ENCODE data around the gene SMYD5.
"Not testable (repeated sequence)": the region's sequence is repeated elsewhere in the genome, so short reads cannot be mapped to it uniquely, and the experiment has no call there.

SMYD5 gene

DNA sequence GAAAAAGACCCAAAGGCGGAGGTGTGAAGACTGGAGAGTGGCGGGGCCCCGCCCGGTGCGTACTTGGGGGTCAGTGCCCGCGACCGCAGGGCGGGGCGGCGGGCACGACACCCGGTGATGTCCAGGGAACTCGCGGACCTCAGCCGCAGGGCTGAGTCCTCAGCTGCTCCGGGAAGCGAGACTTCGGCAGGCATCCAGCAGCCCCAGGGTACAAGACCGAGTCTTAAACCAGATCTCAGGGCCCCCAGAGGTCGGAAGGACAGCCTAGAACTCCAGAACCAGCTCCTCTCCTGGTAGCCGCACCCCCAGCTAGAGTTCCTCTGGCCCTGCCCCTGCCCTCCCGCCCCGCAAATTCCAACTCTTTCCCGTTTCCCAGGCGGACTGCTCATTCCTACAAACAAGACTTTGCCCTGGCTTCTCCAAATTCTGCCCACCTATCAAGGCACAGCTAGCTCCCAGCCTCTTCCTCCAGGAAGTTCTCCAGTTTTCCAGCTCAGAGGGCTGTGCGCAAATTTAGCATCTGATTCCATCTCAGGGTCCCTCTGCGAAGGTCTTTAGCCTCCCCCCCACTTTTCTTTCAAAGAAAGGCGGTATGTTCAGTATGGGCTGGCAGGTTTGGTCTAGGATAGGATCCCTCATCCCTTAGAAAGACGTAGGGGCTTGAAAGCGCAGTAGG, 37.7 kb upstream of the SMYD5 start:
- H3K4me2 ChIP-seq: peak overlapping the region; percentile 99
- no peaks in the 10 kb centered on the region for H4K20me1 ChIP-seq
- peak overlapping the region; percentile 53; the same call in 1 of the 2 replicates for H3K27ac ChIP-seq
- H3K4me1 ChIP-seq: peaks cover 27% of the 10 kb centered on the region
- peak overlapping the region; percentile 66 for H3K9ac ChIP-seq
- no peak for TF ChIP-seq Cebpa-rat (IDR thresholded peaks at IDR 0.05)
- no peaks in the 10 kb centered on the region for H3K9me3 ChIP-seq
- H3K36me3 ChIP-seq: no peaks in the 10 kb centered on the region
- H3K4me3 ChIP-seq: peak overlapping the region; percentile 70
- peaks cover 37% of the 10 kb centered on the region for H3K27me3 ChIP-seq

DNA sequence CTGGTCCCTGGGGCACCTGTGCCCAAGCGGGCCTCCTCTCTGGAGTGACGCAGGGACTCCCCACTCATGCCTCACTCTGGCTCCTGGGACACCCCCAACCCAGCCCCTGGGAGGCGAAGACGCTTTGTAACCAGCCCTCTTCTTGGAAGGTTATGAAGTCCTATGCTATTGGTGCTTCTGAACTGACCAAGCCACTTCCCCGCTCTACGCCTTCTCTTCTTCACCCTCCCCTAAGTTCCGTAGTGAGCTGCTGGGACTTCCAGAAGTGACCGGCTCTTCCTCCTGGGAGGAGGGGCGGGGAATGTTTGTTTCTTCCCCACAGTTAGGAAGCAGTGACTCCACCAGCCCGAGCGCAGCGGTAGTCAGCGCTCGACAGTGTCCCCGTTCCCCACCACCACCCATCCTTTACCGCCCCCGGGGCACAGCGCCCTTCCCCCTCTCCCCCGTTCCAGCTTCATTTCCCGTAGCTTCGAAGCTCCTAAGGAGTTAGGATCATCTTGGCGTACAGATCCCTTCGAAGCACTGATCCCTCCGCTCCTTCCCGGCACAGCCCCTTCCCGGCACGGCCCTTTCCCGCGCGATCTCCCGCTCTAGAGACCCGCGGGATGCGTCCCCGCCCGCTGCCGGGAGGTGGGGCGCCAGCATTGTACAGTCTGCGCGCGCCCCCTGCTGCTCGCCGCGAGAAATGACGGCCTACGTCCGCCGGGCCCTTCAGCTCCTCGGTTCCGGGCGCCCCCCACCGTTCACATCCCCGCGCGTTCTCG, 37.0 kb upstream of the SMYD5 start:
- Histone ChIP-seq H3K27ac (peak overlapping the region; percentile 37; the same call in 1 of the 2 replicates), H3K36me3 (no peaks in the 10 kb centered on the region), H4K20me1 (no peaks in the 10 kb centered on the region), H3K4me3 (peak overlapping the region; percentile 70), H3K4me1 (peaks cover 27% of the 10 kb centered on the region), H3K27me3 (peaks cover 37% of the 10 kb centered on the region), H3K9me3 (no peaks in the 10 kb centered on the region), H3K9ac (peak overlapping the region; percentile 63; the same call in 1 of the 2 replicates), H3K4me2 (peak overlapping the region; percentile 99)
- TF ChIP-seq Cebpa-rat (IDR thresholded peaks at IDR 0.05): no peak

DNA sequence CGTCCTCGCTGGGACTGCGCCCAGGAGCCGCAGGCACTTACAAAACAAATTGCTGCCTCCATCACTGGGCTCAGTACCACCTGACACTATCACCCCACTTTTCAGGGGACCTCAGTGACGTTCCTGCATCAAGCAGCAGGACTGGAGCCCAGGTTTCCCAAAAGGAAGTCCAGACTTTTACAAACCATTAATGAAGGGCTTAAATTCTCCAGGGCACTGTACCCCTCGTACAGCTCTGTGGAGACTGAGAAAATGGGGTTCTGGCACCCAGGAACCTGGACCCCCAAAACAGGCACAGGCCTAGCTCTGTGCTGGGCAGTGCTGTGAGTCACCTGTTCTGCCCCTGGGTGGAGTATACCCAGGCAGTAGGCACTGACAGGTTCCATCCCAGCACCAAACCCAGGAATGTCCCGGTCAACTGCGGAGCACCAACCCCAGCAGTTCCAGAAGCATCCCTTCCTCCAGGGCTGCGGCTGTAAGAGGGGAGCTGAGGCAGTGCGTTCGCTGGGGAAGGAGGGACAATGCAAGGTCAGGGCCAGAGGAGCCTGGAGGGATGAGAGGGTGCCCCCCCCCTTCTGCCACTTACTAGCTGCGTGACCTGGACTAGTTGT, 36.3 kb upstream of the SMYD5 start:
- peak overlapping the region; percentile 70 for H3K4me3 ChIP-seq
- no peak for TF ChIP-seq Cebpa-rat (IDR thresholded peaks at IDR 0.05)
- H3K9ac ChIP-seq: no peak overlapping the region
- peaks cover 37% of the 10 kb centered on the region for H3K27me3 ChIP-seq
- H3K9me3 ChIP-seq: no peaks in the 10 kb centered on the region
- H4K20me1 ChIP-seq: no peaks in the 10 kb centered on the region
- H3K4me1 ChIP-seq: peaks cover 27% of the 10 kb centered on the region
- H3K4me2 ChIP-seq: peak overlapping the region; percentile 99
- no peaks in the 10 kb centered on the region for H3K36me3 ChIP-seq
- no peak overlapping the region for H3K27ac ChIP-seq

DNA sequence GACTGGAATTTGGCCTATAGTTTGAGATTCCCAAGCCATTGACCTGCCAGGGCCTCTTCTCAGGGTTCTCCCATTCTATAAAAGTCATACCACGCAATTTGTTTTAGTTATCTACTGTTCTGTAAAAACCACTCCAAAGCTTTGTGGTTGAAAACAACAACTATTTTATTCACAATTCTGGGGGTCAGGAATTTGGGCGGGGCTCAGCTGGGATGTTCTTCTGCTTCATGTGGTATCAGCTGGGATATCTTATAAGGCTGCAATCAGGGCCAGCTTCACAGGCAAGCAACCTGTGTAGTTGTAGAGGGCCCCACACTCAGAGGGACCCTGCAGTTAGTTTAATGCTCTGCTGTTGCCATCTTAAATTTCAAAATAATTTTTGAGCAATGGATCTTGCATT, 28.1 kb upstream of the SMYD5 start:
- Histone ChIP-seq H3K9me3 (no peaks in the 10 kb centered on the region), H3K27me3 (no peaks in the 10 kb centered on the region), H3K4me3 (no peak overlapping the region), H3K27ac (no peak overlapping the region), H3K36me3 (no peaks in the 10 kb centered on the region), H3K4me2 (no peak overlapping the region), H3K9ac (no peak overlapping the region), H3K4me1 (peaks cover 14% of the 10 kb centered on the region), H4K20me1 (no peaks in the 10 kb centered on the region)
- TF ChIP-seq Cebpa-rat (IDR thresholded peaks at IDR 0.05): no peak

DNA sequence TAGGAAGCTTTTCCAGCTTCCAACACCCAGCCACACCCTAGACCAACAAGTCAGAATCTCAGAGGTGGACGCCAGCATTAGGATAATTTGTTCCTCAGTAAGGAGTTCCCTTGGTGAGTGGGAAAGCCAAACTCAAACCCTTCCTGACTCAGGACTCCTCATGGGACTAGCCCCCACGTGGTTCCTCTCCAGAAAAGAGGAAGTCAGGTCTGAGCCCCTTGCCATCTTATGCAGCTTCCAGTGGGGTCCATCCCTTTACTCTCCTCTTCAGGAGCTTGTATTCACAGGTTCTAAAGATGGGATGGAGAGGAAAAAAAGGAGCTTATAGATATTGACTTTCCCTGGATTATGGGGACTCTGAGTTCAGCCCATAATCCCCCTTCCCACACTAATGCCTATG, 26.5 kb upstream of the SMYD5 start:
- H3K27me3 ChIP-seq: no peaks in the 10 kb centered on the region
- no peaks in the 10 kb centered on the region for H4K20me1 ChIP-seq
- TF ChIP-seq Cebpa-rat (IDR thresholded peaks at IDR 0.05): no peak
- no peaks in the 10 kb centered on the region for H3K9me3 ChIP-seq
- no peak overlapping the region for H3K4me3 ChIP-seq
- no peak overlapping the region for H3K9ac ChIP-seq
- peak overlapping the region; percentile 12; the same call in 1 of the 2 replicates for H3K4me2 ChIP-seq
- H3K4me1 ChIP-seq: peaks cover 14% of the 10 kb centered on the region
- no peaks in the 10 kb centered on the region for H3K36me3 ChIP-seq
- no peak overlapping the region for H3K27ac ChIP-seq

DNA sequence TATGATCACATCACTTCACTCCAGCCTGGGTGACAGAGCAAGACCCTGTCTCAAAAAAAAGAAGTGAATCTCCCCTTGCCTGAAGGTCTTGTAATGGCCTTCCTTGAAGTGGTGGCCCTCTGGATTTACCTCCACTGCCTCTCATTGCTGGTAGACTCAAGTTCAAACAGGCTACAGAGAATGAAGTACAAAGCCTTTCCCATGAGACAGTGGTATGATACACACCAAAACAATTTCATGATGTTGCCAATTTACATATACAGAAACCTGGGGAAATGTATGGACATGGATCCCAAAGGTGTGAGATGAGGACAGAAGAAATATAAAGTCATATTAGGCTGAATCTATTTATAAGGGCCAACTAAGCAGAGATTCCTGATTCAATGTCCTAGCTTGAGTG, 16.5 kb upstream of the SMYD5 start:
- H4K20me1 ChIP-seq: no peaks in the 10 kb centered on the region
- peaks cover 16% of the 10 kb centered on the region for H3K9me3 ChIP-seq
- no peaks in the 10 kb centered on the region for H3K4me1 ChIP-seq
- H3K27me3 ChIP-seq: peaks cover 15% of the 10 kb centered on the region
- TF ChIP-seq Cebpa-rat (IDR thresholded peaks at IDR 0.05): no peak
- H3K36me3 ChIP-seq: no peaks in the 10 kb centered on the region
- H3K4me2 ChIP-seq: no peak overlapping the region
- no peak overlapping the region for H3K27ac ChIP-seq
- no peak overlapping the region for H3K4me3 ChIP-seq
- H3K9ac ChIP-seq: no peak overlapping the region

DNA sequence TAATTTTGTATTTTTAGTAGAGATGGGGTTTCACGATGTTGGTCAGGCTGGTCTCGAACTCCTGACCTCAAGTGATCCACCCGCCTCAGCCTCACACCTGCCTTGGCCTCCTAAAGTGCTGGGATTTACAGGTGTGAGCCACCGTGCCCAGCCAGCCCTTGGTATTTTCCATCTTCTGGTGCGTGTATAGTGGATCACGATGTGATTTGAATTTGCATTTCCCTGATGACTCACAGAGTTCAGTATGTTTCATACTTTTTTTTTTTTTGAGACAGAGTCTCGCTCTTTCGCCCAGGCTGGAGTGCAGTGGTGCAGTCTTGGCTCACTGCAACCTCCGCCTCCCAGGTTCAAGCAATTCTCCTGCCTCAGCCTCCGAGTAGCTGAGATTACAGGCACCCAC, 13.8 kb upstream of the SMYD5 start:
- H3K4me3 ChIP-seq, H3K36me3 ChIP-seq, H3K27ac ChIP-seq, H4K20me1 ChIP-seq, H3K9ac ChIP-seq, H3K4me2 ChIP-seq, H3K4me1 ChIP-seq: not testable (repeated sequence)
- Histone ChIP-seq H3K9me3 (peaks cover 26% of the 10 kb centered on the region), H3K27me3 (peaks cover 32% of the 10 kb centered on the region)

DNA sequence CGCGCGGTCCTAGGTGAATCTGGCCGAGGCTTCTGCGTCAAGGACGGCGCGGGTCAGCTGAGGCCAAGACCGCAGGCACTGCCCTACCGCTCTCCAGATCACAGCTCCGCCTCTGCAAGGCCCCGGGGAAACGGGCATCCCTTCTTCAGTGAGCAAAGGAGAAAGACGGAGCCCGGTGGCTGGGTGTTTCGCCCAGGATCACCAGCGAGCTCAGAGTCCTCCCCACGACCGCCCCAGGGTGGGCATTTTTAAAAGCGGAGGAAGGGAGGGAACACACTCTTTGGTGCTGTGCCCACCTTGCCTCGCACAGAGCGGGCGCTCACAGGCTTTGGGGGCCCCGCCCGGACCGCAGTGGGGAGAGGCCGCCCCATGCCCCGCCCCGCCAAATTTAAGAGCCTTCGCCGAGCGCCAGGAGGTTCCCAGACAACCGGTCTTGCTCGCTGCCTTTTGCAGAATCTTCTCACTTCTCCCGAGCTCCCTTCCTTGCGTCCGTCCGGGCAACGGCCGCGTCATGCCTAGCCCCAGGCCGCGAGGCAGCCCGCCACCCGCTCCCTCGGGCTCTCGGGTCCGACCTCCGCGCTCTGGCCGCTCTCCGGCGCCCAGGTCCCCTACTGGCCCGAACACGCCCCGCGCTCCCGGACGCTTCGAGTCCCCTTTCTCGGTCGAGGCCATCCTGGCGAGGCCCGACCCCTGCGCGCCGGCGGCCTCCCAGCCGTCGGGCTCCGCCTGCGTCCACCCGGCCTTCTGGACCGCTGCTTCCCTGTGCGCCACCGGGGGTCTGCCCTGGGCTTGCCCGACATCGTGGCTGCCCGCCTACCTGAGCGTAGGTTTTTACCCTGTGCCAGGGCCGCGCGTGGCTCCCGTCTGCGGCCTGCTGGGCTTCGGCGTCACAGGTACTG, 11.6 kb upstream of the SMYD5 start, which contains the start of gene NOTO:
TSS of gene NOTO (plus strand) at position 419 of the 899 bp plus-strand sequence. CDS start at position 512, 93 bp downstream.
- H3K4me2 ChIP-seq: no peak within 1 kb of the TSS
- no peak within 1 kb of the TSS for H3K4me3 ChIP-seq
- no peaks in the 10 kb centered on the region for H4K20me1 ChIP-seq
- peaks cover 26% of the 10 kb centered on the region for H3K9me3 ChIP-seq
- no peaks in the 10 kb centered on the region for H3K36me3 ChIP-seq
- no peak within 1 kb of the TSS for H3K9ac ChIP-seq
- H3K27ac ChIP-seq: no peak within 1 kb of the TSS
- TF ChIP-seq Cebpa-rat (IDR thresholded peaks at IDR 0.05): no peak
- H3K27me3 ChIP-seq: peaks cover 32% of the 10 kb centered on the region
- no peaks in the 10 kb centered on the region for H3K4me1 ChIP-seq

DNA sequence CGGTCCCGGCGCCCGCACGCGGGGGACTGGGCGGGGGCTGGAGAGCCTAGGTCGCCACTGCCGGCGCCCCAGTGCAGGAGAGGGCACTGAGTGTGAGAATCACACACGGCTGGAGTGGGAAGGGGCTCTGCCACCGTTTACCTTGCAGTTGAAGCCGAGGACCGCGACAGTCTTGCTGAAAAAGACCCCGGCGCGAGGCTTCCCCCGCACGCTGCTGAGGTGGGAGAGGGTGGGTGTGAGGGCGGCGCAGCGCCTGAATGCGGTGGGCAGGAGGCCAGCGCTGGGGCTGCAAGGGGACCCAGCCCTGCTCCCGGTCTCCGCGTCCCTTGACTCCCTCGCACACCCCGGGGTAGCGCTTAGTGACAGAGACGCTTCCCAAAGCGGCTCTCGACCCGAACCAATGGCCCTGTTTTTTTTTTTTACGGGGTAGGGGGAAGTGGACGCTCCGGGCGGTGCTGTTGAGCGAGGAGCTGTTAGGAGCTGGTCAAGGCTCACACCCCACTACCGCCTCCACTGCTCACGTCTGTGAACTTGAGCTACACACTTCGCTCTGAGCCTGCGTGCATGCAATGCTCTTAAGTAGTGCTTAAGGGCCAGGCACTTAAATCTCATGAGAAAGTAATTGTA, 10.9 kb upstream of the SMYD5 start:
- Histone ChIP-seq H3K4me3 (no peak overlapping the region), H4K20me1 (no peaks in the 10 kb centered on the region), H3K9me3 (peaks cover 26% of the 10 kb centered on the region), H3K27ac (no peak overlapping the region), H3K9ac (no peak overlapping the region), H3K36me3 (no peaks in the 10 kb centered on the region), H3K4me2 (no peak overlapping the region), H3K4me1 (no peaks in the 10 kb centered on the region), H3K27me3 (peaks cover 32% of the 10 kb centered on the region)
- TF ChIP-seq Cebpa-rat (IDR thresholded peaks at IDR 0.05): no peak
